Bronchial epithelial cell (primary cell): ENCODE results near the gene WHAMM. TPM values are rescaled to one million over a fixed set of nuclear protein-coding genes. Genes with fewer than 3 reads are reported as not detected.

Source experiments
- DNase-seq: peaks from one replicate; pipeline ENCODE4 v3.0.0-alpha.2; 2010; ENCODE audit warnings: low read depth
- FAIRE-seq: peaks from 2 replicates; lab custom pipeline; 2011; peaks lifted over from hg19 to GRCh38; lab: Jason Lieb, UNC
- H3K27me3 ChIP-seq: 2 replicates; pipeline ENCODE4 v1.5.1; 2011; ENCODE audit warnings: low read length; ENCODE audit not compliant: control insufficient read depth, insufficient read depth
- H3K36me3 ChIP-seq: 2 replicates; pipeline ENCODE4 v1.5.1; 2011; ENCODE audit warnings: low read length; ENCODE audit not compliant: control insufficient read depth, insufficient read depth
- H3K4me3 ChIP-seq: 2 replicates; pipeline ENCODE4 v1.5.1; 2011; ENCODE audit warnings: mild to moderate bottlenecking, low read depth, low read length, control low read depth
- CTCF ChIP-seq: IDR thresholded peaks from 2 replicates; pipeline ENCODE4 v1.5.1; 2011; ENCODE audit warnings: mild to moderate bottlenecking, moderate library complexity, low read length, control low read depth, inconsistent platforms; ENCODE audit not compliant: insufficient read depth, severe bottlenecking
- total RNA-seq: library from RNA; depleted of rRNA; stranded (reverse); fragments of >200 nt; gene quantifications from 2 replicates; pipeline ENCODE4 v1.2.1, GENCODE V29; 2014

Gene WHAMM
- total RNA-seq, 1 donor from 2014 or later, result 3.2 TPM

GRCh38 chr15:82788496-82788895 is 20.9 kb upstream of the WHAMM start:
- no peak for TF ChIP-seq CTCF
- Histone ChIP-seq H3K36me3 (no peaks in the 10 kb centered on the region), H3K27me3 (no peaks in the 10 kb centered on the region), H3K4me3 (no peak overlapping the region)
- no peak for DNase-seq
- no peak for FAIRE-seq

GRCh38 chr15:82789491-82789890 is 19.9 kb upstream of the WHAMM start:
- DNase-seq, result no peak
- H3K4me3 ChIP-seq, result no peak overlapping the region
- H3K36me3 ChIP-seq, result no peaks in the 10 kb centered on the region
- no peaks in the 10 kb centered on the region for H3K27me3 ChIP-seq
- no peak for TF ChIP-seq CTCF
- FAIRE-seq, result no peak

- no peaks in the 10 kb centered on the region for H3K36me3 ChIP-seq
- DNase-seq (no peak), FAIRE-seq (no peak)
- no peak overlapping the region for H3K4me3 ChIP-seq
- TF ChIP-seq CTCF, result no peak
- H3K27me3 ChIP-seq, result no peaks in the 10 kb centered on the region
These were observed 19.1 kb upstream of the WHAMM start for GRCh38 chr15:82790321-82790720.

- no peak for FAIRE-seq
- no peak overlapping the region for H3K4me3 ChIP-seq
- peak; percentile 93 for DNase-seq
- no peaks in the 10 kb centered on the region for H3K27me3 ChIP-seq
- no peaks in the 10 kb centered on the region for H3K36me3 ChIP-seq
- TF ChIP-seq CTCF, result peak; percentile 34
These were observed 17.4 kb upstream of the WHAMM start for GRCh38 chr15:82792068-82792467.

- Histone ChIP-seq H3K36me3 (no peaks in the 10 kb centered on the region), H3K4me3 (no peak overlapping the region), H3K27me3 (no peaks in the 10 kb centered on the region)
- FAIRE-seq, result no peak
- DNase-seq, result no peak
- no peak for TF ChIP-seq CTCF
These were observed 15.7 kb upstream of the WHAMM start for GRCh38 chr15:82793737-82794136.

- FAIRE-seq, result no peak
- no peak for TF ChIP-seq CTCF
- DNase-seq, result no peak
- H3K27me3 ChIP-seq, result no peaks in the 10 kb centered on the region
- no peak overlapping the region for H3K4me3 ChIP-seq
- H3K36me3 ChIP-seq, result no peaks in the 10 kb centered on the region
These were observed 11.3 kb upstream of the WHAMM start for GRCh38 chr15:82798104-82798503.
